Stomach (tissue), 9 donors: Measurements from ENCODE around the gene CLVS2. TPM values are rescaled to one million over a fixed set of nuclear protein-coding genes. Genes with fewer than 3 reads are reported as not detected.

ENCODE experiments used
- DNase-seq, 2 donors: peaks; one replicate each; pipeline versions ENCODE4 v3.0.0 to v3.0.0-alpha.2; 2013 to 2019
- H3K27ac ChIP-seq, 5 donors: fragments of 200-600 bp in 4 of 5; sonication (generic) in 4 of 5; one replicate each; pipeline ENCODE4 v1.5.1; 2013 to 2019; ENCODE audit warnings: mild to moderate bottlenecking in 1 of 5, moderate library complexity in 1 of 5
- H3K27me3 ChIP-seq, 3 donors: fragments of 200-600 bp; sonication (generic); one replicate each; pipeline ENCODE4 v1.5.1; 2017 to 2019; ENCODE audit warnings: mixed run types in 1 of 3
- H3K36me3 ChIP-seq, 4 donors: fragments of 200-600 bp; sonication (generic); 1 replicate in 3 of 4; 2 replicates in 1 of 4; pipeline ENCODE4 v1.5.1; 2016 to 2019
- H3K4me1 ChIP-seq, 4 donors: fragments of 200-600 bp; sonication (generic); one replicate each; pipeline ENCODE4 v1.5.1; 2016 to 2019
- H3K4me3 ChIP-seq, 4 donors: fragments of 200-600 bp; sonication (generic) in 3 of 4; one replicate each; pipeline ENCODE4 v1.5.1; 2016 to 2019; ENCODE audit warnings: mild to moderate bottlenecking in 1 of 4
- H3K9me3 ChIP-seq, 4 donors: fragments of 200-600 bp; sonication (generic); one replicate each; pipeline ENCODE4 v1.5.1; 2016 to 2019
- CTCF ChIP-seq, 7 experiments: fragments of 450-650 bp in 4 of 7; fragments of 200-600 bp in 3 of 7; sonication (generic) in 3 of 7; IDR thresholded peaks; one replicate each; pipeline ENCODE4 v1.5.1; 2016 to 2019; ENCODE audit warnings: antibody characterized with exemption in 7 of 7, control low read depth in 2 of 7, mild to moderate bottlenecking in 1 of 7
- EP300 ChIP-seq: sonication (generic); formaldehyde crosslinking; IDR thresholded peaks from one replicate; pipeline ENCODE4 v1.6.1; 2017; ENCODE audit warnings: antibody characterized with exemption
- POLR2A ChIP-seq, 4 donors: fragments of 450-650 bp; IDR thresholded peaks; one replicate each; pipeline ENCODE4 v1.6.1; 2016; ENCODE audit warnings: antibody characterized with exemption in 4 of 4, control low read depth in 2 of 4, mild to moderate bottlenecking in 1 of 4, moderate library complexity in 1 of 4
- POLR2AphosphoS5 ChIP-seq, 3 donors: sonication (generic); formaldehyde crosslinking; IDR thresholded peaks; one replicate each; pipeline ENCODE4 v1.6.1; 2016; ENCODE audit warnings: antibody characterized with exemption in 3 of 3
- WGBS, 5 donors: extraction: QIAGEN DNeasy Blood & Tissue Kit in 3 of 5; methylation state at CpG; one replicate each; pipeline versions ENCODE4 v1.1.5 to v1.1.7; 2013 to 2018; 5-methylcytosine and 5-hydroxymethylcytosine counted together
- intact Hi-C: fragments of 100-400 bp; cut with DNase I; formaldehyde crosslinking; loops from one replicate; pipeline ENCODE4 v1.15.1; 2023; ENCODE audit warnings: low total_unique reads
- polyA plus RNA-seq, 3 donors: library from polyadenylated mRNA; stranded (reverse); fragments of 200-250 nt; gene quantifications; one replicate each; pipeline ENCODE4 v1.2.3, GENCODE V29; 2013
- total RNA-seq, 5 donors: library from RNA; depleted of rRNA; stranded (reverse); fragments of >200 nt; gene quantifications; one replicate each; pipeline versions ENCODE4 v1.1.0 to v1.2.3, GENCODE V29; 2014 to 2016
- donor health status: healthy with polysubstance abuse.
- donor health status: Bipolar disorder and iron deficiency.
- donor health status: healthy.

Gene CLVS2
- total and polyA plus RNA-seq, 8 donors, result 0.03 to 59.8 (median 0.92) TPM; not detected in 5

GRCh38 chr6:123117145-123117908 is 121.3 kb downstream of the CLVS2 start:
- Histone ChIP-seq H3K9me3 (no peaks in the 10 kb centered on the region), H3K36me3 (no peaks in the 10 kb centered on the region), H3K4me1 (peaks cover 0 to 3% (median 0%) of the 10 kb centered on the region in 4 donors), H3K4me3 (no peak overlapping the region), H3K27ac (no peak overlapping the region), H3K27me3 (no peaks in the 10 kb centered on the region)
- WGBS, 5 donors, result 26 to 53% (median 37%) methylated on average over 2 of the region's 2 CpGs
- DNase-seq, result peak in 1 of 2 donors; percentile 47
- TF ChIP-seq POLR2AphosphoS5 (IDR thresholded peaks at IDR 0.05) (peak in 2 of 3 donors; percentile 26 to 28), POLR2A (IDR thresholded peaks at IDR 0.05) (no peak)
- intact Hi-C loops, result no loop called here

- Histone ChIP-seq H3K36me3 (no peaks in the 10 kb centered on the region), H3K27me3 (no peaks in the 10 kb centered on the region), H3K27ac (peak overlapping the region in 1 of 5 donors; percentile 38), H3K4me3 (no peak overlapping the region), H3K9me3 (no peaks in the 10 kb centered on the region), H3K4me1 (peaks cover 0 to 3% (median 0%) of the 10 kb centered on the region in 4 donors)
- TF ChIP-seq EP300, result no peak
- TF ChIP-seq CTCF (IDR thresholded peaks at IDR 0.05), result no peak
- TF ChIP-seq POLR2AphosphoS5 (IDR thresholded peaks at IDR 0.05), result peak in 2 of 3 donors; percentile 55 to 83
- 30 to 64% (median 37%) methylated on average over 2 of the region's 2 CpGs for WGBS, 5 donors
- intact Hi-C loops, result no loop called here
- DNase-seq, result peak in 1 of 2 donors; percentile 65
Observed at GRCh38 chr6:123118811-123119210, 122.8 kb downstream of the CLVS2 start.

Other genes starting within 250 kb of the CLVS2 start
- 1 to 10 TPM in 1 of 5 donors, not detected in 4; 2.8 TPM for gene FABP7, start 216.5 kb upstream of the CLVS2 start, total RNA-seq
- gene FABP7, start 216.5 kb upstream of the CLVS2 start, polyA plus RNA-seq, result not detected
- 10 to 100 TPM in 4 of 5 donors, 1 to 10 TPM in 1; 4.5 to 24.0 (median 14.6) TPM for gene SMPDL3A, start 207.0 kb upstream of the CLVS2 start, total RNA-seq
- gene SMPDL3A, start 207.0 kb upstream of the CLVS2 start, polyA plus RNA-seq, result 10 to 100 TPM in 2 of 3 donors, 1 to 10 TPM in 1; 6.2 to 34.2 (median 18.8) TPM